ENCODE measurements around the gene ACTL7B.

ACTL7B gene

GRCh38 chr9:108854641-108855528 is 901 bp downstream of the ACTL7B start:
- no peak for DNase-seq (ENCODE audit: low read depth in 1 of 2, low spot score in 1 of 2)
- no peak overlapping the region for H3K27ac ChIP-seq (replicated peaks)
- no peak overlapping the region for H3K4me3 ChIP-seq (replicated peaks; ENCODE audit: insufficient read depth, low read length)
- TF ChIP-seq GABPA (IDR thresholded peaks at IDR 0.05; ENCODE audit: low read depth): no peak
- no peak for TF ChIP-seq CTCF (IDR thresholded peaks at IDR 0.05; ENCODE audit: insufficient read depth, low read length)
- no peak for TF ChIP-seq SPI1 (IDR thresholded peaks at IDR 0.05; ENCODE audit: borderline replicate concordance, low read depth)
- no peak for TF ChIP-seq REST (IDR thresholded peaks at IDR 0.05; ENCODE audit: insufficient replicate concordance, low read depth)
- no peak for TF ChIP-seq POLR2AphosphoS5 (IDR thresholded peaks at IDR 0.05; ENCODE audit: low read depth)
- peaks cover 6% of the 10 kb centered on the region for H3K27me3 ChIP-seq (ENCODE audit: insufficient read depth, poor library complexity, severe bottlenecking)

DNA sequence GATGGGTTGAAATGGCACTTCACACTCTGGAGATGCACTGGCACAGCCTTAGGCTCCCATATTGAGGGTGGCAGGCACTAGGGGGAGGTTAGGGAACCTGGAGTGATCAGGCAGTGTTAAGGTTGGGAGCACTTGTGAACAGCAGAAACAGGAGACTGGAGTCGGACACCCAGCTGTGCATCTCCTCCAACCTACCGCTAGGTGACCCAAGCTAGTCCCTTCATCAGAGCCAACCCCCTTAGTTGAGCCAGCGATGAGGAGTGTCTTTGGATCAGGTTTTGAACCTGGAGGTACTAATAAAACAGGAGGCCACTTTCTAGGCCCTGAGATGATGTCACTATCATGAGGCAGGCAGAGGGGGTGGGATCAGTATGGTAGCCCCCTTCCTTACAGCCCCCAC is 1.7 kb downstream of the ACTL7B start:
- no peak for TF ChIP-seq GABPA (IDR thresholded peaks at IDR 0.05; ENCODE audit: low read depth)
- no peak for TF ChIP-seq POLR2AphosphoS5 (IDR thresholded peaks at IDR 0.05; ENCODE audit: low read depth)
- TF ChIP-seq REST (IDR thresholded peaks at IDR 0.05; ENCODE audit: insufficient replicate concordance, low read depth): no peak
- no peak for TF ChIP-seq CTCF (IDR thresholded peaks at IDR 0.05; ENCODE audit: insufficient read depth, low read length)
- no peak for TF ChIP-seq SPI1 (IDR thresholded peaks at IDR 0.05; ENCODE audit: borderline replicate concordance, low read depth)
- no peak for DNase-seq (ENCODE audit: low read depth in 1 of 2, low spot score in 1 of 2)
- Histone ChIP-seq H3K27ac (replicated peaks) (no peak overlapping the region), H3K4me3 (replicated peaks; ENCODE audit: insufficient read depth, low read length) (no peak overlapping the region), H3K27me3 (ENCODE audit: insufficient read depth, poor library complexity, severe bottlenecking) (peaks cover 6% of the 10 kb centered on the region)

DNA sequence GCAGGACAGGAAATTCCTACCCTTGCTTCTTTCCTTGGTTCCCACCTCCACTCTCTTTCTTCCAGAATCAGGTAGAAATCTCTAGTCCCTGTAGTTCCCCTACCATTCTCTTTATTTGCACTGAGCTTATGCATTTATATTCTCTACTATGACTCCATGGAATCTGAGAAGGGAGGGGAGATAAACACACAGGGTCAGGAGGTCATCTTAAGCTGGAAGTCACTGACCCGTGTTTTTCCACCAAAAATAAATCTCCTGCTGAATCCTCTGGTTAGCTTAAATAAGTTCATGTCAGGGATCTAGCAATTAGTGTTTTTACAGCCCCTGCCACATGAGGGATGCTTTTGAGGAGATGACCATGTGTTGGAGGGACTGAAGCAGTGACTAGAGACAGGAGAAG is 3.7 kb downstream of the ACTL7B start:
- peaks cover 6% of the 10 kb centered on the region for H3K27me3 ChIP-seq (ENCODE audit: insufficient read depth, poor library complexity, severe bottlenecking)
- no peak overlapping the region for H3K4me3 ChIP-seq (replicated peaks; ENCODE audit: insufficient read depth, low read length)
- TF ChIP-seq GABPA (IDR thresholded peaks at IDR 0.05; ENCODE audit: low read depth): no peak
- TF ChIP-seq SPI1 (IDR thresholded peaks at IDR 0.05; ENCODE audit: borderline replicate concordance, low read depth): no peak
- no peak for TF ChIP-seq CTCF (IDR thresholded peaks at IDR 0.05; ENCODE audit: insufficient read depth, low read length)
- no peak for TF ChIP-seq REST (IDR thresholded peaks at IDR 0.05; ENCODE audit: insufficient replicate concordance, low read depth)
- TF ChIP-seq POLR2AphosphoS5 (IDR thresholded peaks at IDR 0.05; ENCODE audit: low read depth): no peak
- H3K27ac ChIP-seq (replicated peaks): no peak overlapping the region
- DNase-seq (ENCODE audit: low read depth in 1 of 2, low spot score in 1 of 2): no peak
